ENCODE data around the gene TMA7B.
"Not testable (repeated sequence)": the region's sequence is repeated elsewhere in the genome, so short reads cannot be mapped to it uniquely, and the experiment has no call there.

Gene TMA7B

GRCh38 chr22:39991159-39991860, 31.1 kb downstream of the TMA7B start:
- Histone ChIP-seq H3K36me3 (ENCODE audit: insufficient read depth, low read depth, low read length) (no peaks in the 10 kb centered on the region), H3K4me3 (ENCODE audit: low read length) (no peak overlapping the region), H3K9me3 (ENCODE audit: insufficient read depth, low read depth, low read length) (no peaks in the 10 kb centered on the region), H3K9ac (ENCODE audit: low read depth, low read length) (no peak overlapping the region), H3K27ac (ENCODE audit: low read length) (no peak overlapping the region), H3K4me1 (ENCODE audit: insufficient read depth, low read length) (peaks cover 13% of the 10 kb centered on the region), H3K27me3 (ENCODE audit: insufficient read depth, low read length) (peaks cover 67% of the 10 kb centered on the region)

- Histone ChIP-seq H3K4me3 (ENCODE audit: low read length) (no peak overlapping the region), H3K9me3 (ENCODE audit: insufficient read depth, low read depth, low read length) (no peaks in the 10 kb centered on the region), H3K27ac (ENCODE audit: low read length) (no peak overlapping the region), H3K4me1 (ENCODE audit: insufficient read depth, low read length) (peaks cover 23% of the 10 kb centered on the region), H3K36me3 (ENCODE audit: insufficient read depth, low read depth, low read length) (no peaks in the 10 kb centered on the region), H3K27me3 (ENCODE audit: insufficient read depth, low read length) (peaks cover 63% of the 10 kb centered on the region), H3K9ac (ENCODE audit: low read depth, low read length) (no peak overlapping the region)
Measured at GRCh38 chr22:39992088-39992826, 32.1 kb downstream of the TMA7B start.

GRCh38 chr22:39992894-39993293, 32.7 kb downstream of the TMA7B start:
- not testable (repeated sequence) for H3K9ac ChIP-seq (ENCODE audit: low read depth, low read length); H3K9me3 ChIP-seq (ENCODE audit: insufficient read depth, low read depth, low read length); H3K27ac ChIP-seq (ENCODE audit: low read length); H3K36me3 ChIP-seq (ENCODE audit: insufficient read depth, low read depth, low read length); H3K4me3 ChIP-seq (ENCODE audit: low read length)
- H3K4me1 ChIP-seq (ENCODE audit: insufficient read depth, low read length), result peaks cover 29% of the 10 kb centered on the region
- peaks cover 62% of the 10 kb centered on the region for H3K27me3 ChIP-seq (ENCODE audit: insufficient read depth, low read length)

GRCh38 chr22:39994041-39994565, 33.9 kb downstream of the TMA7B start:
- peaks cover 39% of the 10 kb centered on the region for H3K4me1 ChIP-seq (ENCODE audit: insufficient read depth, low read length)

GRCh38 chr22:39994566-39995392, 34.6 kb downstream of the TMA7B start, which contains the start of gene FAM83F:
Gene FAM83F (plus strand): TSS chr22:39994954. CDS start chr22:39995043, 89 bp downstream.
- H3K36me3 ChIP-seq (ENCODE audit: insufficient read depth, low read depth, low read length), result no peaks in the 10 kb centered on the region
- peaks cover 42% of the 10 kb centered on the region for H3K4me1 ChIP-seq (ENCODE audit: insufficient read depth, low read length)
- H3K9me3 ChIP-seq (ENCODE audit: insufficient read depth, low read depth, low read length), result no peaks in the 10 kb centered on the region
- no peak within 1 kb of the TSS for H3K27ac ChIP-seq (ENCODE audit: low read length)
- peaks cover 45% of the 10 kb centered on the region for H3K27me3 ChIP-seq (ENCODE audit: insufficient read depth, low read length)
- peak within 1 kb of the TSS; percentile 71 for H3K4me3 ChIP-seq (ENCODE audit: low read length)
- H3K9ac ChIP-seq (ENCODE audit: low read depth, low read length), result peak within 1 kb of the TSS; percentile 59; the same call in 1 of the 2 replicates

More at GRCh38 chr22:39994041-39994565, 33.9 kb downstream of the TMA7B start:
- no peak overlapping the region; the same call in 1 of the 2 replicates for H3K9ac ChIP-seq (ENCODE audit: low read depth, low read length)
- no peak overlapping the region for H3K27ac ChIP-seq (ENCODE audit: low read length)
- no peaks in the 10 kb centered on the region for H3K36me3 ChIP-seq (ENCODE audit: insufficient read depth, low read depth, low read length)
- H3K4me3 ChIP-seq (ENCODE audit: low read length), result peak overlapping the region; percentile 55; the same call in 1 of the 2 replicates
- H3K27me3 ChIP-seq (ENCODE audit: insufficient read depth, low read length), result peaks cover 51% of the 10 kb centered on the region
- no peaks in the 10 kb centered on the region for H3K9me3 ChIP-seq (ENCODE audit: insufficient read depth, low read depth, low read length)

- Histone ChIP-seq H3K9ac (ENCODE audit: low read depth, low read length) (peak overlapping the region; percentile 59; the same call in 1 of the 2 replicates), H3K36me3 (ENCODE audit: insufficient read depth, low read depth, low read length) (no peaks in the 10 kb centered on the region), H3K27ac (ENCODE audit: low read length) (no peak overlapping the region), H3K4me3 (ENCODE audit: low read length) (peak overlapping the region; percentile 71), H3K27me3 (ENCODE audit: insufficient read depth, low read length) (peaks cover 42% of the 10 kb centered on the region), H3K4me1 (ENCODE audit: insufficient read depth, low read length) (peaks cover 43% of the 10 kb centered on the region), H3K9me3 (ENCODE audit: insufficient read depth, low read depth, low read length) (no peaks in the 10 kb centered on the region)
Measured at GRCh38 chr22:39995393-39996252, 35.4 kb downstream of the TMA7B start.

- peaks cover 52% of the 10 kb centered on the region for H3K4me1 ChIP-seq (ENCODE audit: insufficient read depth, low read length)
Measured at GRCh38 chr22:39996732-39997131, 36.5 kb downstream of the TMA7B start.

GRCh38 chr22:39997421-39997820, 37.2 kb downstream of the TMA7B start:
- no peaks in the 10 kb centered on the region for H3K36me3 ChIP-seq (ENCODE audit: insufficient read depth, low read depth, low read length)
- H3K4me3 ChIP-seq (ENCODE audit: low read length), result peak overlapping the region; percentile 31; the same call in 1 of the 2 replicates
- H3K4me1 ChIP-seq (ENCODE audit: insufficient read depth, low read length), result peaks cover 59% of the 10 kb centered on the region
- peak overlapping the region; percentile 2 for H3K27ac ChIP-seq (ENCODE audit: low read length)
- H3K27me3 ChIP-seq (ENCODE audit: insufficient read depth, low read length), result peaks cover 39% of the 10 kb centered on the region
- H3K9me3 ChIP-seq (ENCODE audit: insufficient read depth, low read depth, low read length), result no peaks in the 10 kb centered on the region
- peak overlapping the region; percentile 65; the same call in 1 of the 2 replicates for H3K9ac ChIP-seq (ENCODE audit: low read depth, low read length)

More at GRCh38 chr22:39996732-39997131, 36.5 kb downstream of the TMA7B start:
- Histone ChIP-seq H3K27ac (ENCODE audit: low read length) (no peak overlapping the region), H3K9me3 (ENCODE audit: insufficient read depth, low read depth, low read length) (no peaks in the 10 kb centered on the region), H3K4me3 (ENCODE audit: low read length) (peak overlapping the region; percentile 71; the same call in 1 of the 2 replicates), H3K36me3 (ENCODE audit: insufficient read depth, low read depth, low read length) (no peaks in the 10 kb centered on the region), H3K9ac (ENCODE audit: low read depth, low read length) (peak overlapping the region; percentile 65; the same call in 1 of the 2 replicates), H3K27me3 (ENCODE audit: insufficient read depth, low read length) (peaks cover 42% of the 10 kb centered on the region)

- peak overlapping the region; percentile 65; the same call in 1 of the 2 replicates for H3K9ac ChIP-seq (ENCODE audit: low read depth, low read length)
- peaks cover 64% of the 10 kb centered on the region for H3K4me1 ChIP-seq (ENCODE audit: insufficient read depth, low read length)
- H3K27me3 ChIP-seq (ENCODE audit: insufficient read depth, low read length), result peaks cover 32% of the 10 kb centered on the region
- H3K9me3 ChIP-seq (ENCODE audit: insufficient read depth, low read depth, low read length), result no peaks in the 10 kb centered on the region
- H3K27ac ChIP-seq (ENCODE audit: low read length), result peak overlapping the region; percentile 2
- H3K36me3 ChIP-seq (ENCODE audit: insufficient read depth, low read depth, low read length), result no peaks in the 10 kb centered on the region
- H3K4me3 ChIP-seq (ENCODE audit: low read length), result peak overlapping the region; percentile 38; the same call in 1 of the 2 replicates
Measured at GRCh38 chr22:39997939-39998726, 37.9 kb downstream of the TMA7B start.

Data from iPS-20b (cell line).